SW 1271 (cell line): ENCODE results near the gene IMPACT.

Source experiments
- DNase-seq, 2 experiments: peaks; one replicate each; lab custom pipeline; 2025; lab: John Stamatoyannopoulos, UW

The IMPACT gene

DNA sequence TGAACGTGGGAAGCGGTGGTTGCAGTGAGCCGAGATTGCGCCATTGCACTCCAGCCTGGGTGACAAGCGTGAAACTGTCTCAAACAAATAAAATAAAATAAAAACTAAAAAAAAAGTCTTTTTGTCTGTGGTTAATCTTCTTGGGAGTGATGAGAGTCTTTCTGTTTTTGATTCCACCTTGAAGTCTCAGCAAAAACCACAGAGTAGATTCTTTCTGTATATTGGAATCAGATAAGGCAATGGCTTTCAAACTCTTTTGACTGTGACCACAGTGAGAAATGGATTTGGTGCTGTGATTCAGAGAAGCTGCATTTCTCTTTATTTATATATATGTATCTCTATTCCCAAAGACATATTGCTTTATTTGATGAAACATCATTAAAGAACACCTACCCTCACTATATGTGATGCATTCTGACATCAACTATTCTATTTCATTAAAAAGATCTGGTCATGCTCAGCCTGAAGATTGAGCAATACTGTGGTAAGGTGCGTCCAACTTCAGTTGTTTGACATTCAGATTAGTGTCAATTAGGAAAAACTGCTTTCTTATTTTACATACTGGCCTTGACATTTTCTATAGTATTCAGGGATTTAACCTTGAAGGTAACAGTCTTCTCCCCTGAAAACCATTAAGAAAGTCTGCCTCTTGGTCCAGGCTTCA lies 49.6 kb downstream of the IMPACT start:
- DNase-seq, result no peak

DNA sequence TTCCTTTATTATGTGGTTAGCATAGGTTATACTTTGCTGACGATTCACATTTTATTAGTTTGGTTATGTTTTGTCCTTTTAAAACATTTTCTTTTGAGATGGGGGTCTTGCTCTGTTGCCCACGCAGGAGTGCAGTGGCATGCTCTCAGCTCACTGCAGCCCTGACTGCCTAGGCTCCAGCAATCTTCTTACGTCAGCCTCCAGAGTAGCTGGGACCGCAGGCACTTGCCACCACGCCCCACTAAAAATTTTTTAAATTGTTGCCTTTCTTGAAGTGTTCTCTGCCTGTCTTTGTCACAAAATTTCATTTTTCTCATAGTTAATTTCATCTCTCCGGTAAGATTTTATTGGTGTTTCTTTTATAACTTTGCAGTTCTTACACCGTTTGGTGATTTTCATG lies 52.9 kb downstream of the IMPACT start:
- no peak for DNase-seq

- DNase-seq, result no peak
Measured at GRCh38 chr18:24482821-24483220, 56.4 kb downstream of the IMPACT start.

DNA sequence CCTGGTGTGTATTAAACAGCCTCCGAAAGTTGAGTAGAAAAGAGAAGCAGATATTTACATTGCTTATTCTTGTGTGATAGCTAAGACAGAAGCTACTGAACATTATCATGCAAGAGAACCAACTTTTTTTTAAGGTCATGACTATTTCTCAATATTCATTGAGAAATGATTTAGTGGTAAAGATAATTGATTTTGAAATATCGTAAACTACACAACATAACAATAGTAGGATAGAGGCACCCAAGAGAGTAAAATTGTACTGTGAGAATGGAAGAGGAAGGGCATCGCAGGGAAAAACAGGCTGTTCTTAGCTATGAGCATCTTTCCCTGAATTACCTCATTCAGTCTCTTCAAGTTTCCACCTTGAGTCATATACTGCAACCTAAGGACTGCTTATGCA lies 59.2 kb downstream of the IMPACT start:
- DNase-seq, result no peak

DNA sequence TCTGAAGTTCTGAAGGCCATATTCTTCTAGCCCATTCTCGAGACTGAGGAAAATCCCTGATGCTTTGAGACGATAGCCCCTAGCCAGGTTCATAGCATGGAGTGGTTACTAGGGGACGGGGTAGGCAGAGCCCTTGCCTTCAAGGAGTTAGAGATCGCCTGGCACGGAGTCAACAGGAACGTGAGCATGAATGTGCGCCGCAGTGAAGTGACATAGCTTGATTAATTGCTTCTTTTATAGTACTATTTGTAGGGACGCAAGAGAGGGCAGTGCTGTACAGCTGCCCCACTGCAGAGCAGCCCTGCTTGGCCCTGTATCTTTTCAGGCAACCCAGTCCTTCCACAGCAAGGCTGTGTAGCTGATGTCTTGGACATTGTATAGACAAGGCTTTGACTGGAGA lies 60.2 kb downstream of the IMPACT start:
- DNase-seq, result no peak

DNA sequence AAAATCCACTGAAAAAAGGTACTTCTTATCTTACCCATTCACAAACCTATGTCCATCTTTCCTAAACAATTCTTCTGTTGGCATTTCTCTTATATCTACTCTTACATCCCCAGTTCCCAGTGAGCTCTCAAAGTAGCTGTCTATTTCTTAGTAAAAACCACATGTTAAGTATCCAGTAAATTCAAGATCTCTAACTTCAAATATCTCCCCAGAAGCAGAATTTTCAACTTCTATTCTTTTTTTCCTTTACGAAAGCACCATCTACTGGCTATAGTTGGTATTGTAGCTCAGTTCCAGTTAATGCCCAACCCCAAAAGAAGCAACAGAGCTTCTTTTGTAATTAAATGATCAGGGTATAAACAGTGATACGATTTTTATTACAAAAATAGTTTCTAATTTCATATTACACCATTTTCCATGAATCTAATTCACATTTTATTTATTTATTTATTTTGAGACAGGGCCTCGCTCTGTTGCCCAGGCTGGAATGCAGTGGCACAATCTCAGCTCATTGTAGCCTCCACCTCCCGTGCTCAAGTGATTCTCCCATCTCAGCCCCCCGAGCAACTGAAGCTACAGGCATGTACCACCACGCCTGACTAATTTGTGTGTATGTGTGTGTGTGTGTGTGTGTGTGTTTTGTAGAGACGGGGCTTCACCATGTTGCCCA lies 62.5 kb downstream of the IMPACT start:
- peak in 1 of 2 experiments; percentile 45 for DNase-seq

GRCh38 chr18:24490539-24490938 lies 64.1 kb downstream of the IMPACT start:
- DNase-seq, result no peak

DNA sequence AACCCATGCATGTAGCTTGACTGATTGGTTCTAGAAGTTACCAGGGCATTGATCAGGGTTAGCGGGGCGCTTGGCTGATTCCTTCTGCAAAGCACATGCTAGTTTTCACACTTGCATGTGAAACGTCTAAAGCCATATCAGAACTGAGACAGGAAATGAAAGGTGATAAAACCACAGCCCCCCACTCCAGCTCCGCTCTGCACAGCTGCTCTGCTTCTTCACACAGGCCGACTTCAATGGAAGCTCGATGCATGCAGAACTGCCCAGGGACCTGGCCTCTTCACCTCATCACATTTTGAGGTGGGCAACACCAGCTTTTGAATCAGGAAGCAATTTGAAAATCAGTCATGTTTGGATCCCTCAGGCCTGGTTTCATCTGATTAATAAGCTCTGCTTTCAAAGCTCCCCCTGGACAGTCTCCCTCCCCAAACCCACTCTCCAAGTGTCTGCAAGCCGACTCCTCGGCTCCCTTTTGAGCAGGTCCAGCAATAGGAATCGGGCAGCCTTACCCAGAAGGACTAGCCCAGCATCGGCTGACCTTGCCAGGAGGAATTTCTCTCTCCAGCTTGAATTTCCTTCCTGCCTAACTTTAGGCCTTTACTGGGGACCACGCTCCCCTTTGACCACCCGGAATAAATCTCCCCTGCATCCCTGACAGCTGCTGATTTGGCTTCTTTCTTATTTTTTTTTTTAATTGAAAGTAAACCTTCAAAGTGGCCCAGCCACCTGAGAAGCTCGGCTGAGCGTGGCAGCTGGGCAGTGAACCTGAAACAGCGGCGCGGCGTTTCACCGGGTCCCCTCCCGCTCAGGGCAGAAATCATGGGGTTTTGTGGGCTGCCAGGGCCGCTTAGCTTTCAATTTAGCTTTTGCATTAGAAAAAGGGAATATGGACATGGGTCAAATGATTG lies 65.7 kb downstream of the IMPACT start:
- no peak for DNase-seq

DNA sequence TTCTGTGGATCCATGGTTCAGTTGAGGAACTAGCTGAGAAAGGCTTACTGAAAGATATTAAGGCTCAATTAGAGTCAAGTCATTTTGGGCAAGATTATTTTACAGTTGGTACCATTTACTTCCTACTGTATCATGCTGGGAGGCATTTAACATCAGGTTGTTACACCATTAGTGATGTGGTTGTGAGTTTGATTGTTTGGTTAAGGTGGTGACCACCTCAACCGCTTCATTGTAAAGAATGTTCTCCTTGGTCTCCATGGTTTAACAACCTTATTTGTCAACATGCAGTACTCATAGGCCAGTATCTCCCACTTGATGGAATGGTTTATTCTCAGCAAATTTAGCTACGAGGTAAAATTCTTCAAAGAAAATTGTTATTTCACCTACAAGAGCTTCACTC lies 68.1 kb downstream of the IMPACT start:
- no peak for DNase-seq

DNA sequence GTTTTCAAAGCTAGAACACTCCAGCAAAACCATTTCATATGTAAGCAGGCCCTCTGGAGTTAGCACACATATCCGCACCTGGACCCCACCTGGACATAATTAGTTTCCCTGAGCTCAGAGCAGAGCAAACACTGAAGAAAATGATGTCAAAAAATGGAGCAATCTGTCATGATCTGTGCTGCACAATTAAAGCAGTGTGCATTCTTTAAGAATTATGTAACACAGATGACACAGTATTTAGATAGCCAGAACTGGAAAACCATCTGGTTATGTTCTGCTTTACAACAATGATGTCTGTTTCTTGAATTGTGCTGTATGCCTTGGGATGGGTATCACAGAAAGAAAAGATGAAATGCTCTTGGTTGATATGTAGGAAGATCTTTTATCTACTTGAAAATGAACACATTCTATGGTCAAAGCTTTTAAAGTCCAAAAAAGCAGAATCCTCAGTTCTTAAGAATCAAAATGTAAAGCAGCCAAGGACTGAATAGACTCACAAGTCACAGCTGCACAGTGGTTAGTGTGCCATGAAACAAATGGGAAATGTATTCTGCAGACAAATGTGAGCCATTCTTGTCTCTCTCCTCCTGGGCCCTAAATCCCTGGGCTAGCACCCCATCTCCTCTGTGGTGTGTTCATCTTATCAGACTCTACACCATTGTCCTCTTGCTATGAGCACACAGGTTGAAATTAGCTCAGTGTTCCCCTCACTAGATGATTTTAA lies 70.7 kb downstream of the IMPACT start:
- no peak for DNase-seq

DNA sequence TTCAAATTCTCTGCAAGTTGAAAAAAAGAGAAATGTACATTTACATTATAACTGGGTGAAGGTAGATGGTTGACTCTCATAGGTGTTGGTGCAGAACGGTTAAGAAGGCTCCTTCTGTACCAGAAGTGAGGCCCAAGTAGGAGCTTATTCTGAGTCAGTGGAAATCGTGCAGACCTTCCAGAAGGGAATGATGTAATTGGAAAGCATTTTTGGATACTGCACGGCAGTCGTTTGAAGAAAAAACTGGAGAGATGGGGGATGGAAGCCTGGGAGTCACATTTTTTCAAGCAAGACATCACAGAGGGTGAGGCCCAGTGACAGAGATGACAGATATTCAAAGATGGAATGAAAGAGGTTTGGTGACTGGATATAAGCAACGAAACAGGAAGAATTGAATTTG lies 73.3 kb downstream of the IMPACT start:
- no peak for DNase-seq

DNA sequence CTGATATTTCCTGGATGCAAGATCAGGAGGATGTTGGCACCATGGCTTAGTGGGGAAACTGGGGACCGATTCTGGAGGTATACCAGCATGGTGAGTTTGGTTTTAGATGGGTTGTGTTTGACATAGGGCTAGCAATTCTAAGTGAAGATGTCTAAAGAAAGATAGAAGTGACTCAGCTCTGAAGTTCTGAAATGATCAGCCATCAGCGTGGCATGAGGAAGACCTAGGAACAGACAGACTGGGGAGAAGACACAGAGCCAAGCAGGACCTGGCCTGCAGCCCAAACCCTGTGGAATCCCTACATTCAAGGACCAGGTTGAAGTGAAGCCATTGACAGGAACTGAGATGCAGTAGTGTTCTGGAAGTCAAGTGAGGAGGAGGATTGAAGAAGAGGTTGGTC lies 73.7 kb downstream of the IMPACT start:
- no peak for DNase-seq

- no peak for DNase-seq
Measured at GRCh38 chr18:24500766-24501165, 74.3 kb downstream of the IMPACT start.

GRCh38 chr18:24502667-24503523 lies 76.4 kb downstream of the IMPACT start:
- no peak for DNase-seq
